NOMO-1 treated with DMSO at 0.1 percent for 48 hours (cell line): ENCODE data around the gene BMP6.

Source experiments
- DNase-seq: peaks from one replicate; lab custom pipeline; 2025; ENCODE audit not compliant: unreplicated experiment; lab: John Stamatoyannopoulos, UW

Gene BMP6

GRCh38 chr6:7901056-7901455, 175.2 kb downstream of the BMP6 start:
- no peak for DNase-seq

DNA sequence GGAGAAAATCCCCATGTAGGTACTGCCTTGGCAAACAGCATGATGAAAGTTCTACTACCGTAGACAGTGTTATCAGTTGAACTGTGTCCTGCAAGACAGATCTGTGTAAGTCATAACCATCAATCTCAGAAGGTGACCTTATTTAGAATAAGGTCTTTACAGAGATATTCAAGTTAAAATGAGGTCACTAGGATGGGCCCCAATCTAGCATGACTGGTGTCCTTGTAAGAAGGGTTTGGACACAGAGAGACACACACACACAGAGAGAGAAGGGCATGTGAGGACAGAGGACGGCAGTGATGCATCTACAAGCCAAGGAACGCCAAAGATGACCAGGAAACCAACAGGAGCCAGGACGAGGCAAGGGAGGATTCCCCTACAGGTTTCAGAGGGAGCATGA, 175.9 kb downstream of the BMP6 start:
- no peak for DNase-seq

DNA sequence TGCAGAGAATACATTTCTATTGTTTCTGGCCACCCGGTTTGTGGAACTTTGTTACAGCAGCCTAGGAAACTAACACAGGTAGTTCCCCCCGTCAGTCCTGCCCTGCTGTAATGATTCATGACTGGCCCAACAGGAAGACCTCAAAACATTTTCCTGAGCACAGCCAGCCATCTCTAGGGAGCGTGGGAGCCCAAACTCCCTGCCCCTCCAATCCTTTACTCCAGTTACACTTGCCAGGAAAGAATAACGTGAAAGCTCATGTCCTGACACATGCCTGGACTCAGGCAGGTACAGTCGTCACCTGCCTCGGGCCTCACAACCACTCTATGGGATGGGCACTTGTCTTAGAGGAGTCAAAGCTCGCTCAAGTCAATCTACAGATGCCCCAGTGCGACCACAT, 176.3 kb downstream of the BMP6 start:
- DNase-seq, result no peak

- DNase-seq, result no peak
These were observed 177.0 kb downstream of the BMP6 start for GRCh38 chr6:7902867-7903266.

GRCh38 chr6:7903673-7904072, 177.8 kb downstream of the BMP6 start:
- no peak for DNase-seq

GRCh38 chr6:7904654-7905319, 178.9 kb downstream of the BMP6 start:
- DNase-seq, result no peak

- no peak for DNase-seq
These were observed 179.5 kb downstream of the BMP6 start for GRCh38 chr6:7905416-7905815.

GRCh38 chr6:7906741-7907140, 180.8 kb downstream of the BMP6 start:
- DNase-seq, result no peak

DNA sequence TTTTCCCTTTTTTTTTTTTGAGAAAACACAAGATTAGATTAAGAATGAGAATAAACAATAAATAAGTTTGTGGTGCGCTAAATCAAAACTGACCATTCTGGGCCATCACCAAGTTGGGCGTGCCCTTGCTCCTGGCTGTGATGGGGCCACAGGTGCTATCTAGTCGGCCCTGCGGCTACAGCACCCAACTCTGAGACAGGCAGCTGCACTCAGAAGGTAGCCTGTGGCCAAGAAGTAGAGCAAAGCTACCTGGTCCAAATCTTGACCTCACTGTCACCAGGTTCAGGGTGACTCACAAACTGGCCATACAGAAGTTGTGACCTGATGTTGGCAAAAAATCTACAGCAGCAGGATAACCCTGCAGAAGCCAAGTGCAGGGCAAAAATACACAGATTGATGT, 181.3 kb downstream of the BMP6 start:
- DNase-seq, result no peak

DNA sequence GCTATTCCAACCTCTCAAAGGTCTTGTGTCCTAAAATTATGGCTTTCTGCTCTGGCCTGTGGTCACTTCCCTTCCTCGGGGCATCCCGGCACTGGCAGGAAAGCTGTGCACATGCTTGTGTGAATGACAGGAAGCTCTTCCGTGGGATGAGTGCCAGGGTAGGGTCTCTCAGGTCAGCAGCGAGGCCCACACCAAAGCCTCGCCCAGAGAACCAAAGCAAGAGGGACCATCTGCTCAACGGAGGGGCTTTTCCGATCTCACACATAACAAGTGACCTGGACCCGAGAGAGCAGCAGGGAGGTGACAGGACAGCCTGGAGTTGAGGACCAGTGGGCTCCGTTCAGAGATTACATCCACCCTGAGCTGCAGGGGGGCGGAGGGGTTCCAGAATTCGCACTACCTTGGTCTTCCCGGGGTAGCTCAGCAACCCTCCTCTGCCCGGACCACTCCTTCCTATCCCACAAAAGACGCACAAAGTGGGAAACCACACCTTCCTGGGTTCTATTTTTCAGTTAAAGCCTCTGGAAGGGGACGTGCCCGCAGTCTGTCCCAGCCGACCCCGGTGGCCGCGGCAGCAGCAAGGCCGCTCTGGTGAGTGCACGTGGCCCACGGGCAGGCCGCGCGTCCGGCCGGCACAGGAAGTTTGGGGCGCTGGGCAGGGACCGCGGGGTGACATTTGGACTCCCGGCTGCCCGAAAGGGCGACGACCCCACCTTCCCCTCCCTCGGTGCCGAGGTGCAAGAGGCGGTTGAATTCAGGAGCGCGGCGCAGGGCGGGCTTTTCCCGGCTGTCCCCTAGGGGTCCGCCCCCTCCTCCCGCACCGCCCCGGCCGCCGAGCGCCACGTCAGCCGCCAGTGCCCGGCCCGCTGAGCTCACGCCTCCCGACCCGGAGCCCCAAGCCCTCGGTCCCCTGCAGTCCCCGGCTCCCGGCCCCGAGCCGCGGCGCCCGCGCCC, 183.7 kb downstream of the BMP6 start:
- DNase-seq, result peak; percentile 20

- no peak for DNase-seq
These were observed 184.4 kb downstream of the BMP6 start for GRCh38 chr6:7910298-7910653.

DNA sequence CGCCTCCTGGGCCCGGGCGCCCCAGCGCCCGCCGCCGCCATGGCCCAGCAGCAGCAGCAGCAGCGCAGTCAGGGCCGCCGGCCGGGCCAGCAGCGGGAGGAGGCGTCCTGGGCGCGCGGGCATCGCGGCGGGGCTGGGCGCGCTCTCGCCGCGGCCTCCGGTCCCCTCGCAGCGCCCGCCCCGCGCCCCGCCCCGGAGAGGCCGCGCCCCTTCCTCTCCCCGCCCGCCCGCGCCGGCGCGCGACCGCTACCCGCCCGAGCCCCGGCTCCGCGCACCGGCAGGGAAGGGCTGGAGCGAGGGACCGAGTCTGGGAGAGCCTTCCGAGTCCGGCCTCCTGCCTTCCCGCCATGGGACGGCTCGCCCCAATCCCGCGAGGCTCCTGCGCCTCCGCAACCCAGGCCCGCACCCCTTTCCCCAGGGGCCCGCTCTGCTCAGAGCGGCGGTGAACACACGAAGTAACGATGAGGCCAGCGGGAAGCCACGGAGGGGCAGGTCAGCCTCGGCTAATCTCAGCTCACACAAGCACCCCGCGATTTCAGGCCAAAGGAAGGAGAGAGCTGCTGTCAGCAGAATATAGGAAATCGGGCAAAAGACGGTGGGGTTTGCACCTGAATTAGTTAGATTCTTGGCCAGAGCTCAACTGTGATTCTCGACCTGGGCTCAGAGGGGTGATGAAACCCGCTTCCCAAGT, 184.9 kb downstream of the BMP6 start, which contains the start of gene TXNDC5:
TXNDC5 (minus strand) TSS at position 135 of the 691 bp plus-strand sequence; CDS start at position 123, 12 bp downstream.
- peak; percentile 46 for DNase-seq

GRCh38 chr6:7911345-7911725, 185.4 kb downstream of the BMP6 start:
- DNase-seq, result no peak

GRCh38 chr6:7912024-7912423, 186.1 kb downstream of the BMP6 start:
- DNase-seq, result no peak

DNA sequence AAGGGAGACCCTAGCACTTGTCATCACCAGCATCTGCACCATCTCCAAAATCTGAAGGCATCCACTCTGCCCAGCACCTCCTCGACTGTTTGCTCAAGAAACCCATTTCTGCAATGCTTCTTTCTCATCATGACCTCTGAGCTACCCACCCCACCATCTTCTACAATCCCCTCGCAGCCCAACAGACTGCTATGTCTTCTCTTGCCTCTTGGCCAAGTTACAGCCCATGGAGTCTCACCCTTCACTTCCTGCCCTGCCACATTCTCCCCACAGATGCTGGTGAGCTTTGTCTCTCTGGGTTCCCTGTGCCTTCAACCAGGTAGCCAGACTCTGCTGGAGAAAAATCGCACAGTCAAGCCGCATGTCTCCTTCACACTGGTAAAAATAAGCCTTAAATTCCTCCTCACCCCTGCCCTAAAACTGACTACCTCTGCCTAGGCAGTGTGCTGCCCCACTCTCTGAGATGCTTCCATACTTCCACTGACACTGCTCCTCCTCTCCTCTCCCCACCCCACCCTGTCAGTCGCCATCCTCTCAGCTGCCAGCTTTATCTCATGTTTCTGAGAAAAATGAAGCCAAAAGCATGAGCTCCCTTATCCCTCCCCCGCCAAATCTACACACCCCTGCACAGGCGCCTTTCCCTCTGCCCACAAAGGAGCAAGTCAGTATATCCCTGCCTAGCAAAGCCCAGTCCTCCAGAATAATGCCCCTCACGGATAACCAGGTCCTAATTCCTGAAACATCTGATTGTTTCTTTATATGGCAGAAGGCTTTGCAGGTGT, 187.0 kb downstream of the BMP6 start:
- DNase-seq, result no peak

DNA sequence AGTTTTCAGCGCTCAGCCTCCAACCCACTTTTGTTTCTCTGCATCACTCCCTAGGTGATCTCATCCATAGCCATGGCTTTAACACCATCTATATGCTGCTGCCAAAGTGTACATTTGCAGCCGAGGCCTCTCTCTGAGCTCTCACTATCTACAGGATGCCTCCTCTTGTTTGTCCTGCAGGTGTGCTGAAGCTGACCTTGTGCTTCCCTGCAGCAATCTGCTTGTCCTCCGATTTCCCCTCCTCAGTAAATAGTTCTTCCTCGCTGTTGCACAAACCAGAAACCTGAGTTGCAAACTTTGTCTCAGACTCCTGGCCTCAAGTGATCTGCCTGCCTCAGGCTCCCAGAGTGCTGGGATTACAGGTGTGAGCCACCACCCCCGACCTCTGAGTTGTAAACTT, 188.4 kb downstream of the BMP6 start:
- DNase-seq, result no peak

GRCh38 chr6:7914991-7915789, 189.3 kb downstream of the BMP6 start:
- no peak for DNase-seq

GRCh38 chr6:7916959-7917358, 191.1 kb downstream of the BMP6 start:
- DNase-seq, result no peak

GRCh38 chr6:7917729-7918128, 191.8 kb downstream of the BMP6 start:
- DNase-seq, result no peak

- no peak for DNase-seq
These were observed 192.5 kb downstream of the BMP6 start for GRCh38 chr6:7918403-7918802.
